Measurements from ENCODE around the gene ZNF76.

DNA sequence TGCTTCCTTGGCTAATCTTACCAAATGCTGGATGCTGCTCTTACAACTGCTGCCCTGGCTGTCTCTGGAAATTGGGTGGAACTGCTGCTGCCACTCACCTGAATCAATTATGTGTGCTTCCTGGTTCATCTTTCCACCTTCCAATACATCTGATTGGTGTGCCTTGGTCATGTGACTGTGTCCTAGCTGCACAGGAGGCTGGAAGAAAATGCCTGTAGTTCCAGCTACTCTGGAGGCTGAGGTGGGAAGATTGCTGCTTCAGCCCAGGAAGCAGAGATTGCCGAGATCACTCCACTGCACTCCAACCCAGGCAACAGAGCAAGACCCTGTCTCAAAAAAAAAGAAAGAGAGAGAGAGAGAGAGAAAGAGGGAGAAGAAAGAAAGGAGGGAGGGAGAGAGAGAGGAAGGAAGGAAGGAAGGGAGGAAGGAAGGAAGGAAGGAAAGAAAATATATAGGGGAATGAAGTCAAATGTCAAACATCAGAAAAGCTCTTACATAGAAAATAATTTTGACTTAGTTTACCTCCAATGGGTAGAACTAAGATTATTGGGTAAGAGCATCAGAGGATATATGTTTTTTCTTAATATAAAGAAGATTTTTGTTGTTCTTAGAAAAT, 68.7 kb downstream of the ZNF76 start:
- no peak for TF ChIP-seq POLR2A (IDR thresholded peaks at IDR 0.05)
- TF ChIP-seq, protein P1, sequence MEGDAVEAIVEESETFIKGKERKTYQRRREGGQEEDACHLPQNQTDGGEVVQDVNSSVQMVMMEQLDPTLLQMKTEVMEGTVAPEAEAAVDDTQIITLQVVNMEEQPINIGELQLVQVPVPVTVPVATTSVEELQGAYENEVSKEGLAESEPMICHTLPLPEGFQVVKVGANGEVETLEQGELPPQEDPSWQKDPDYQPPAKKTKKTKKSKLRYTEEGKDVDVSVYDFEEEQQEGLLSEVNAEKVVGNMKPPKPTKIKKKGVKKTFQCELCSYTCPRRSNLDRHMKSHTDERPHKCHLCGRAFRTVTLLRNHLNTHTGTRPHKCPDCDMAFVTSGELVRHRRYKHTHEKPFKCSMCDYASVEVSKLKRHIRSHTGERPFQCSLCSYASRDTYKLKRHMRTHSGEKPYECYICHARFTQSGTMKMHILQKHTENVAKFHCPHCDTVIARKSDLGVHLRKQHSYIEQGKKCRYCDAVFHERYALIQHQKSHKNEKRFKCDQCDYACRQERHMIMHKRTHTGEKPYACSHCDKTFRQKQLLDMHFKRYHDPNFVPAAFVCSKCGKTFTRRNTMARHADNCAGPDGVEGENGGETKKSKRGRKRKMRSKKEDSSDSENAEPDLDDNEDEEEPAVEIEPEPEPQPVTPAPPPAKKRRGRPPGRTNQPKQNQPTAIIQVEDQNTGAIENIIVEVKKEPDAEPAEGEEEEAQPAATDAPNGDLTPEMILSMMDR (IDR thresholded peaks at IDR 0.05): no peak
